Uterus (tissue), 2 donors: ENCODE data around the gene BBS9.

ENCODE experiments used
- POLR2A ChIP-seq, 2 donors: fragments of 450-650 bp; IDR thresholded peaks; one replicate each; pipeline ENCODE4 v1.6.1; 2016; ENCODE audit warnings: antibody characterized with exemption in 2 of 2, mild to moderate bottlenecking in 1 of 2, moderate library complexity in 1 of 2
- TF ChIP-seq, protein P1 (sequence below), 4 experiments: fragments of 200-600 bp in 2 of 4; fragments of 450-650 bp in 2 of 4; sonication (generic) in 2 of 4; IDR thresholded peaks; one replicate each; pipeline ENCODE4 v1.5.1; 2016 to 2019; ENCODE audit warnings: antibody characterized with exemption in 4 of 4, mild to moderate bottlenecking in 2 of 4, moderate library complexity in 1 of 4

DNA sequence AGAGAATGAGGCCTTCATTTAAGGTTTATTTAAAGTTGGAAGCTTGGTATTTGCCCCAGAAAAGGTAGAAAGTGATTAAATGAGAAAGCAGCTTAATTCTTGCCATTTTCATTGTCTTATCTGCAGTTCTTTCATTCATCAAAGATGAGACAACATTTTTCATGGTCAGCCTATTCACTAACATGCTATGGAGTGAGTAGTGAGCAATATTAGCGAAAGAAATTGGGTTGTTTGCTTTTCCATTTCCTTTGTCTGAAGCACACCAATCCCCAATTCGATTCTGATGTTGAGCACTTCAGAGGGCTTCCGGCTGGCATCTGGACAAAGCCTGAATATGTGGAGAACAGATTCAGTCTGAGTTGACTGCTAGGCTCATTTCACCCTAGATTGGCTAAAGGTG lies 317.2 kb downstream of the BBS9 start:
- no peak for TF ChIP-seq POLR2A (IDR thresholded peaks at IDR 0.05)
- TF ChIP-seq, protein P1, sequence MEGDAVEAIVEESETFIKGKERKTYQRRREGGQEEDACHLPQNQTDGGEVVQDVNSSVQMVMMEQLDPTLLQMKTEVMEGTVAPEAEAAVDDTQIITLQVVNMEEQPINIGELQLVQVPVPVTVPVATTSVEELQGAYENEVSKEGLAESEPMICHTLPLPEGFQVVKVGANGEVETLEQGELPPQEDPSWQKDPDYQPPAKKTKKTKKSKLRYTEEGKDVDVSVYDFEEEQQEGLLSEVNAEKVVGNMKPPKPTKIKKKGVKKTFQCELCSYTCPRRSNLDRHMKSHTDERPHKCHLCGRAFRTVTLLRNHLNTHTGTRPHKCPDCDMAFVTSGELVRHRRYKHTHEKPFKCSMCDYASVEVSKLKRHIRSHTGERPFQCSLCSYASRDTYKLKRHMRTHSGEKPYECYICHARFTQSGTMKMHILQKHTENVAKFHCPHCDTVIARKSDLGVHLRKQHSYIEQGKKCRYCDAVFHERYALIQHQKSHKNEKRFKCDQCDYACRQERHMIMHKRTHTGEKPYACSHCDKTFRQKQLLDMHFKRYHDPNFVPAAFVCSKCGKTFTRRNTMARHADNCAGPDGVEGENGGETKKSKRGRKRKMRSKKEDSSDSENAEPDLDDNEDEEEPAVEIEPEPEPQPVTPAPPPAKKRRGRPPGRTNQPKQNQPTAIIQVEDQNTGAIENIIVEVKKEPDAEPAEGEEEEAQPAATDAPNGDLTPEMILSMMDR (IDR thresholded peaks at IDR 0.05), result no peak
